Measurements from ENCODE around the gene NGEF. TPM values are rescaled to one million over a fixed set of nuclear protein-coding genes. Genes with fewer than 3 reads are reported as not detected.

Gene NGEF
- total RNA-seq, 4 donors from 2014 or later: 4.0 to 16.5 (median 6.2) TPM

- Histone ChIP-seq H3K9me3 (no peaks in the 10 kb centered on the region), H3K27me3 (peaks cover 0 to 71% (median 5%) of the 10 kb centered on the region in 4 donors), H3K4me1 (peaks cover 0 to 44% (median 22%) of the 10 kb centered on the region in 3 donors), H3K36me3 (no peaks in the 10 kb centered on the region), H3K27ac (no peak overlapping the region), H3K4me3 (no peak overlapping the region)
- DNase-seq: no peak
- TF ChIP-seq POLR2A (IDR thresholded peaks at IDR 0.05): no peak
- TF ChIP-seq, protein P1, sequence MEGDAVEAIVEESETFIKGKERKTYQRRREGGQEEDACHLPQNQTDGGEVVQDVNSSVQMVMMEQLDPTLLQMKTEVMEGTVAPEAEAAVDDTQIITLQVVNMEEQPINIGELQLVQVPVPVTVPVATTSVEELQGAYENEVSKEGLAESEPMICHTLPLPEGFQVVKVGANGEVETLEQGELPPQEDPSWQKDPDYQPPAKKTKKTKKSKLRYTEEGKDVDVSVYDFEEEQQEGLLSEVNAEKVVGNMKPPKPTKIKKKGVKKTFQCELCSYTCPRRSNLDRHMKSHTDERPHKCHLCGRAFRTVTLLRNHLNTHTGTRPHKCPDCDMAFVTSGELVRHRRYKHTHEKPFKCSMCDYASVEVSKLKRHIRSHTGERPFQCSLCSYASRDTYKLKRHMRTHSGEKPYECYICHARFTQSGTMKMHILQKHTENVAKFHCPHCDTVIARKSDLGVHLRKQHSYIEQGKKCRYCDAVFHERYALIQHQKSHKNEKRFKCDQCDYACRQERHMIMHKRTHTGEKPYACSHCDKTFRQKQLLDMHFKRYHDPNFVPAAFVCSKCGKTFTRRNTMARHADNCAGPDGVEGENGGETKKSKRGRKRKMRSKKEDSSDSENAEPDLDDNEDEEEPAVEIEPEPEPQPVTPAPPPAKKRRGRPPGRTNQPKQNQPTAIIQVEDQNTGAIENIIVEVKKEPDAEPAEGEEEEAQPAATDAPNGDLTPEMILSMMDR (IDR thresholded peaks at IDR 0.05): no peak
- WGBS, 2 donors: 39 to 48% methylated on average over 4 to 8 of the region's 9 CpGs
- intact Hi-C loops (cut with DNase I): no loop called here
Measured at GRCh38 chr2:232929303-232930058, 83.6 kb downstream of the NGEF start.

- Histone ChIP-seq H3K4me3 (peak overlapping the region in 3 of 4 donors; percentile 16 to 72 (median 65)), H3K9me3 (no peaks in the 10 kb centered on the region), H3K27me3 (peaks cover 0 to 79% (median 5%) of the 10 kb centered on the region in 4 donors), H3K27ac (no peak overlapping the region), H3K36me3 (no peaks in the 10 kb centered on the region), H3K4me1 (peaks cover 0 to 45% (median 22%) of the 10 kb centered on the region in 3 donors)
- DNase-seq: no peak
- intact Hi-C loops (cut with DNase I): no loop called here
- 51 to 74% methylated on average over 8 to 14 of the region's 56 CpGs for WGBS, 2 donors
- TF ChIP-seq POLR2A (IDR thresholded peaks at IDR 0.05): no peak
- TF ChIP-seq, protein P1 (IDR thresholded peaks at IDR 0.05): no peak
Measured at GRCh38 chr2:232928551-232929302, 84.3 kb downstream of the NGEF start.

DNA sequence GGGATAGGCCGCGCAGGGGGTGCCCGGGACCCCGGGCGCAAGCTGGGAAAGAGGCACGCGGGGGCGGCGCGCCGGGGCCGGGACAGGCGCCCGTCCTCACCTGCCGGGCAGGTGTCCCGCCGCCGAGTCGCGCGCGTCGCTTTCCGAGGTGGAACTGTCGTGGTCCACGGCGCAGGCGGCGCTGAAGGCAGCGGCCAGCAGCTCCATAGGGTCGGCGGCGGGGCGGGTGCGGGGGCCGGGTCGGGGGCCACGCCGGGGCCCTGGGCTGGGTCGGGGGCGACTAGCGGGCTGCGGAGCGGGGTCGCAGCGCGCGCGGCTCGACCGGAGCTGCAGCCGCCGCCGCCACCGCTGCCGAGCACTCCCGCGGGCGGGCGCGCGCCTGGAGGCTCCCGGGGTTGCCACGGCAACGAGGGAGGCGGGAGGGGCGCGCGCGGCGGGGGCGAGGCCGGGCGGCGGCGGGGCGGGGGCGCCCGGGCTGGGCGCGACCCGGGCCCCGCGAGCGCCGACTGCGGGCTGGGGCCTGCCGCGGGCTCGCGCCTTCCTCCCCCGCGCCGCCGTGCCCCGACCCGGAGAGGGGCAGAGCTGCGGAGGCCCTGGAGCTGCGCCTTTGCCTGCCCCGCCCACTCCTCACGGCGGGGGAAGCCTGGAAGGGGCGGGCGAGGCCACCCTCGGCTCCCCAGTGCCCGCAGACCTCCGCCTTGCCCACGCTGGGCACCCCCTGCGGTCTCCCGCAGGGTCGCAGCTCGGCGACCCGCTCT is 85.1 kb downstream of the NGEF start:
- peaks cover 0 to 45% (median 22%) of the 10 kb centered on the region in 3 donors for H3K4me1 ChIP-seq
- TF ChIP-seq, protein P1 (IDR thresholded peaks at IDR 0.05): no peak
- no peak for TF ChIP-seq POLR2A (IDR thresholded peaks at IDR 0.05)
- no peak for DNase-seq
- WGBS, 2 donors: no CpG with 5 or more reads among the region's 114 CpGs
- intact Hi-C loops (cut with DNase I): no loop called here
- H3K27ac ChIP-seq: peak overlapping the region in 3 of 4 donors; percentile 39 to 80 (median 79)
- H3K36me3 ChIP-seq: no peaks in the 10 kb centered on the region
- peaks cover 0 to 83% (median 5%) of the 10 kb centered on the region in 4 donors for H3K27me3 ChIP-seq
- H3K9me3 ChIP-seq: no peaks in the 10 kb centered on the region
- peak overlapping the region; percentile 44 to 72 (median 58) for H3K4me3 ChIP-seq

- peaks cover 0 to 45% (median 22%) of the 10 kb centered on the region in 3 donors for H3K4me1 ChIP-seq
- DNase-seq: no peak
- no peaks in the 10 kb centered on the region for H3K36me3 ChIP-seq
- peaks cover 0 to 82% (median 5%) of the 10 kb centered on the region in 4 donors for H3K27me3 ChIP-seq
- intact Hi-C loops (cut with DNase I): no loop called here
- peak overlapping the region in 3 of 4 donors; percentile 39 to 80 (median 79) for H3K27ac ChIP-seq
- no peaks in the 10 kb centered on the region for H3K9me3 ChIP-seq
- peak overlapping the region; percentile 44 to 72 (median 58) for H3K4me3 ChIP-seq
- WGBS, 2 donors: 6% methylated on average over 17 of the region's 76 CpGs; no CpG with 5 or more reads in 1 of the 2 donors
- TF ChIP-seq, protein P1 (IDR thresholded peaks at IDR 0.05): no peak
- TF ChIP-seq POLR2A (IDR thresholded peaks at IDR 0.05): no peak
Measured at GRCh38 chr2:232927032-232927792, 85.8 kb downstream of the NGEF start.
